D721Med (cell line): Measurements from ENCODE around the gene PTGFRN.
"Not testable (repeated sequence)": the region's sequence is repeated elsewhere in the genome, so short reads cannot be mapped to it uniquely, and the experiment has no call there.

Experiments
- DNase-seq: peaks from one replicate; pipeline ENCODE4 v3.0.0; 2011; ENCODE audit warnings: low spot score; ENCODE audit not compliant: insufficient read length
- FAIRE-seq: peaks from 2 replicates; lab custom pipeline; 2011; peaks lifted over from hg19 to GRCh38; lab: Jason Lieb, UNC
- TF ChIP-seq, protein P1 (sequence below): IDR thresholded peaks from 2 replicates; pipeline ENCODE4 v1.5.1; 2012; ENCODE audit warnings: mild to moderate bottlenecking, control low read depth; ENCODE audit not compliant: insufficient read depth; ENCODE audit errors: missing control alignments

The PTGFRN gene

DNA sequence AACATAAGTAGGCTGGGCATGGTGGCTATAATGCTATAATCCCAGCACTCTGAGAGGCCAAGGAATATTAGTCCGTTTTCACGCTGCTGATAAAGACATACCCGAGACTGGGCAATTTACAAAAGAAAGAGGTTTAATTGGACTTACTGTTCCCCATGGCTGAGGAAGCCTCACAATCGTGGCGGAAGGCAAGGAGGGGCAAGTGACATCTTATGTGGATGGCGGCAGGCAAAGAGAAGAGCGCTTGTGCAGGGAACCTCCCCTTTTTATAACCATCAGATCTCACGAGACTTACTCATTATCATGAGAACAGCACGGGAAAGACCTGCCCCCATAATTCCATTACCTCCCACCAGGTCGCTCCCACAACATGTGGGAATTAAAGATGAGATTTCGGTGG, 28.5 kb downstream of the PTGFRN start:
- DNase-seq (no peak), FAIRE-seq (no peak)
- TF ChIP-seq, protein P1, sequence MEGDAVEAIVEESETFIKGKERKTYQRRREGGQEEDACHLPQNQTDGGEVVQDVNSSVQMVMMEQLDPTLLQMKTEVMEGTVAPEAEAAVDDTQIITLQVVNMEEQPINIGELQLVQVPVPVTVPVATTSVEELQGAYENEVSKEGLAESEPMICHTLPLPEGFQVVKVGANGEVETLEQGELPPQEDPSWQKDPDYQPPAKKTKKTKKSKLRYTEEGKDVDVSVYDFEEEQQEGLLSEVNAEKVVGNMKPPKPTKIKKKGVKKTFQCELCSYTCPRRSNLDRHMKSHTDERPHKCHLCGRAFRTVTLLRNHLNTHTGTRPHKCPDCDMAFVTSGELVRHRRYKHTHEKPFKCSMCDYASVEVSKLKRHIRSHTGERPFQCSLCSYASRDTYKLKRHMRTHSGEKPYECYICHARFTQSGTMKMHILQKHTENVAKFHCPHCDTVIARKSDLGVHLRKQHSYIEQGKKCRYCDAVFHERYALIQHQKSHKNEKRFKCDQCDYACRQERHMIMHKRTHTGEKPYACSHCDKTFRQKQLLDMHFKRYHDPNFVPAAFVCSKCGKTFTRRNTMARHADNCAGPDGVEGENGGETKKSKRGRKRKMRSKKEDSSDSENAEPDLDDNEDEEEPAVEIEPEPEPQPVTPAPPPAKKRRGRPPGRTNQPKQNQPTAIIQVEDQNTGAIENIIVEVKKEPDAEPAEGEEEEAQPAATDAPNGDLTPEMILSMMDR: no peak

DNA sequence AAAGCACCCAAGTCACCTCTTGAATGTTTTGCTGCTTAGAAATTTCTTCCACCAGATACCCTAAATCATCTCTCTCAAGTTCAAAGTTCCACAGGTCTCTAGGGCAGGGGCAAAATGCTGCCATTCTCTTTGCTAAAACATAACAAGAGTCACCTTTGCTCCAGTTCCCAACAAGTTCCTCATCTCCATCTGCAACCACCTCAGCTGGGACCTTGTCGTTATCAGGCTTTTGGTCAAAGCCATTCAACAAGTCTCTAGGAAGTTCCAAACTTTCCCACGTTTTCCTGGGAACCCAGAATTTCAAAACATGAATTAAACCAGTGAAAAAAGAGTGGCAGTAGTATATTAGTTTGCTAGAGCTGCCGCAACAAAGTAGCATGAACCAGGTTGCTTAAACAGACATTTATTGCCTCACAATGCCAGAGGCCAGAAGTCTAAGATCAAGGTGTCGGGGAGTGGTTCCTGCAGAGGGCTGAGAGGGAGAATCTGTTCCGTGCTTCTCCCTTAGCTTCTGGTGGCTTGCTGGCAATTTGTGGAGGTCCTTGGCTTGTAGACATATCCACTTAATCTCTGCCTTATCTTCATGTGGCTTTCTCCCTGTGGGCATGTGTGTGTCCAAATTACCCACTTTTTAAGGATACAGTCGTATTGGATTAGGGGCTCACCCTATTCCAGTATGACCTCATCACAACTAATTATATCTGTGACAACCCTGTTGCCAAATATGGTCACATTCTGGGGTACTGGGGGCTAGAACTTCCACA, 30.2 kb downstream of the PTGFRN start:
- not testable (repeated sequence) for FAIRE-seq, DNase-seq

DNA sequence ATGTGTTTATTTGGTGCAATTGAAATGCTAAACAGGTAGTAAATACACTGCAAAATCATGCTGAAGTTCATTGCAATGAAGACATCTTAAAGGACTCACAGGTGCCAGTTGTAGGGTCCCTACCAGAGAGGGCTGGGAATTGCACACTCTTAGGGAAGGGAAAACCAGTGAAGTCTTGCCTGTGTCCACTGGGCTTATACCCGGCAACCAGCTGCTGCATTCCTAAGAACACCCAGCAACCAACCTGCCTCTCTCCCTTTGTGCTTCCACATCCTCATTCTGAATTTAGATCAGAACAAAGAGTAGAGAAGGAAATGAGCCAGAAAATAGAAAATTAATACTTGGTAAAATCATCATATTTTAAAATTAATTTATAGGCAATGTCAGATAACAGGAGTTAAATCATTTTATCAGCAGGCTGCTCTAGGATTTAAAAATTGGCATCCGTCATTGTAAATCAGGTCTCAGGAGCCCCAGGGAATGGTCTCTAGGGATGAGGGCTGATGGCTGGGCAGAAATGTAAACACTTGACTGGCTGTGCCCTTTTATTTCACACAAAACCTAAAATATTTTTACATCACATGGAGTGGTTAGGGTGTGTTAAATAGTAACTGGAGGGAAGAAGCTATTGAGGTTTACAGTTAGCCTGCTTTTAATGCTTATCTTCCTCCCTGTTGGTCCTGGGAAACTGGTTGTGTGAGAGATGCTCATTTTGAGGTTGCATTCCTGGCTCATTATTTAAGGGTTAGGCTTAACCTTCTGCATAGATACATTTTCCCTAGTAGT, 31.3 kb downstream of the PTGFRN start:
- TF ChIP-seq, protein P1: no peak
- DNase-seq: no peak
- no peak for FAIRE-seq

DNA sequence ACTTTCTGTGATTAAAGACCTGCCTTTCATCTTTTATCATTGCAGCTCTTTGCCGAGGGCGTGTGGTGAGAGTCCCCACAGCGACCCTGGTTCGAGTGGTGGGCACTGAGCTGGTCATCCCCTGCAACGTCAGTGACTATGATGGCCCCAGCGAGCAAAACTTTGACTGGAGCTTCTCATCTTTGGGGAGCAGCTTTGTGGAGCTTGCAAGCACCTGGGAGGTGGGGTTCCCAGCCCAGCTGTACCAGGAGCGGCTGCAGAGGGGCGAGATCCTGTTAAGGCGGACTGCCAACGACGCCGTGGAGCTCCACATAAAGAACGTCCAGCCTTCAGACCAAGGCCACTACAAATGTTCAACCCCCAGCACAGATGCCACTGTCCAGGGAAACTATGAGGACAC, 32.0 kb downstream of the PTGFRN start:
- TF ChIP-seq, protein P1: no peak
- no peak for FAIRE-seq

DNA sequence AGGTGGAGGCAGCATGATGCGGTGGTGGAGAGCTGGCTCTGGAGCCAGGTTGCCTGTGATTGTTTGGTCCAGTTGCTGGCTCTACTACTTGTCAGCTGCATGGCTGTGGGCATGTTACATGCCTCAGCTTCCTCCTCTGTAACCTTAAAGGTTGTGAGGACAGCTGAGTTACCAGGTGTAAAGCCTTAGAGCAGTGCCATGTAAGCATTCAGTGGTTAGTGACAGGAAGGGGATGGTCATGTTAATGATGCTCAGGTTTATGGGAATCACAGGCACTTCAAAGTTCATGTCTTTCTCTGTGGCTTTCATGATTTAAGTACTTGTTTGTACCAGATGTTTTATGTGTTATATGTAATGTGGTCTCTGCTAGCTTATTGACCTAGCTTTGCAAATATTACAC, 32.6 kb downstream of the PTGFRN start:
- TF ChIP-seq, protein P1: no peak
- DNase-seq (no peak), FAIRE-seq (no peak)

More for the DNA sequence above, 32.0 kb downstream of the PTGFRN start:
- DNase-seq: no peak

DNA sequence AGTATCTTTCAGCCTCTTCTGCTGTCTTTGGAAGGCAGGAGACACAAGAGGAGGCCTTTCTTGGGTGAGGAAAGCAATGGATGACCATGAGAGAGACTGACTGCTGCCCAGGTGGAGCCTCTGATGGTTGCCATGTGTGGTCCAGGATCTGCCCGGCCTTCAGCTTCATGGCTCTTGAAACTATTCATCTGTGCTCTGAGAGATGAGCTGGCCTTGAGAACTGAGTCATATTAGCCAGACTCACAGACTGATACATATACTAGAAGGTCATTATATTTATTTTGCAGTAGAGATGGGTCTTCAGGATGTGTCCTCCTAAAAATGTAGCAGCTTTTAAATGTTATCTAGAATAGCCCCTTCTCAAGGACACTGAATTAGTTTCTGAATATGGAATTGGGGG, 33.7 kb downstream of the PTGFRN start:
- FAIRE-seq (no peak), DNase-seq (no peak)
- TF ChIP-seq, protein P1: no peak

DNA sequence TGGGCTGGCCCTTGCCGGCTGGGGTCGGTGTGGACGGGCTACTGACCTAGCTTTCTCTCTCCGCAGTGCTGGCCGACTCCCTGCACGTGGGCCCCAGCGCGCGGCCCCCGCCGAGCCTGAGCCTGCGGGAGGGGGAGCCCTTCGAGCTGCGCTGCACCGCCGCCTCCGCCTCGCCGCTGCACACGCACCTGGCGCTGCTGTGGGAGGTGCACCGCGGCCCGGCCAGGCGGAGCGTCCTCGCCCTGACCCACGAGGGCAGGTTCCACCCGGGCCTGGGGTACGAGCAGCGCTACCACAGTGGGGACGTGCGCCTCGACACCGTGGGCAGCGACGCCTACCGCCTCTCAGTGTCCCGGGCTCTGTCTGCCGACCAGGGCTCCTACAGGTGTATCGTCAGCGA, 34.9 kb downstream of the PTGFRN start:
- no peak for FAIRE-seq
- TF ChIP-seq, protein P1: no peak

More for the DNA sequence above, 34.9 kb downstream of the PTGFRN start:
- no peak for DNase-seq
